Ectodermal cell (in vitro differentiated cells): ENCODE measurements around the gene LNX2.
"Not testable (repeated sequence)": the region's sequence is repeated elsewhere in the genome, so short reads cannot be mapped to it uniquely, and the experiment has no call there.

Source experiments
- H3K27ac ChIP-seq: 2 replicates; pipeline ENCODE4 v1.7.0; 2013; ENCODE audit warnings: mild to moderate bottlenecking, low read depth, low read length; ENCODE audit not compliant: insufficient read depth, poor library complexity, severe bottlenecking
- H3K27me3 ChIP-seq: 2 replicates; pipeline ENCODE4 v1.7.0; 2013; ENCODE audit warnings: mild to moderate bottlenecking, low read length; ENCODE audit not compliant: insufficient read depth, control insufficient read depth, poor library complexity, severe bottlenecking
- H3K36me3 ChIP-seq: one replicate; pipeline ENCODE4 v1.7.0; 2013; ENCODE audit warnings: low read length; ENCODE audit not compliant: control insufficient read depth, insufficient read depth
- H3K4me1 ChIP-seq: one replicate; pipeline ENCODE4 v1.7.0; 2013; ENCODE audit warnings: low read length; ENCODE audit not compliant: control insufficient read depth, insufficient read depth
- H3K4me3 ChIP-seq: 2 replicates; pipeline ENCODE4 v1.7.0; 2013; ENCODE audit warnings: low read depth, low read length, control low read depth; ENCODE audit not compliant: insufficient read depth
- H3K9me3 ChIP-seq: 2 replicates; pipeline ENCODE4 v1.7.0; 2013; ENCODE audit warnings: mild to moderate bottlenecking, low read length, moderate library complexity; ENCODE audit not compliant: control insufficient read depth
- WGBS, 2 experiments: methylation state at CpG; one replicate each; pipeline ENCODE4 v1.1.7; 2013; ENCODE audit warnings: missing lambda C conversion rate in 2 of 2; 5-methylcytosine and 5-hydroxymethylcytosine counted together

The LNX2 gene

GRCh38 chr13:27638001-27638400 is 17.7 kb upstream of the LNX2 start:
- H3K27ac ChIP-seq: no peak overlapping the region
- no peaks in the 10 kb centered on the region for H3K27me3 ChIP-seq
- 79% methylated on average over 1 of the region's 1 CpG; no CpG with 5 or more reads in 1 of the 2 experiments for WGBS, 2 experiments

GRCh38 chr13:27637289-27637626 is 16.9 kb upstream of the LNX2 start:
- no peak overlapping the region for H3K27ac ChIP-seq
- H3K36me3 ChIP-seq: no peaks in the 10 kb centered on the region
- no CpG with 5 or more reads among the region's 1 CpG for WGBS, 2 experiments
- H3K4me3 ChIP-seq: no peak overlapping the region
- no peaks in the 10 kb centered on the region for H3K27me3 ChIP-seq
- no peaks in the 10 kb centered on the region for H3K9me3 ChIP-seq
- no peaks in the 10 kb centered on the region for H3K4me1 ChIP-seq

More at GRCh38 chr13:27638001-27638400, 17.7 kb upstream of the LNX2 start:
- Histone ChIP-seq H3K9me3 (no peaks in the 10 kb centered on the region), H3K4me3 (no peak overlapping the region), H3K36me3 (no peaks in the 10 kb centered on the region), H3K4me1 (no peaks in the 10 kb centered on the region)

- Histone ChIP-seq H3K36me3 (peaks cover 3% of the 10 kb centered on the region), H3K9me3 (no peaks in the 10 kb centered on the region), H3K4me3 (no peak overlapping the region), H3K4me1 (no peaks in the 10 kb centered on the region), H3K27me3 (no peaks in the 10 kb centered on the region), H3K27ac (no peak overlapping the region)
- WGBS, 2 experiments: 94 to 97% methylated on average over 4 to 6 of the region's 6 CpGs
Observed at GRCh38 chr13:27636589-27637288, 16.4 kb upstream of the LNX2 start.

GRCh38 chr13:27635266-27635665 is 14.9 kb upstream of the LNX2 start:
- H3K4me3 ChIP-seq: no peak overlapping the region
- 77 to 100% methylated on average over 1 of the region's 1 CpG for WGBS, 2 experiments
- H3K27ac ChIP-seq: no peak overlapping the region
- H3K4me1 ChIP-seq: no peaks in the 10 kb centered on the region
- no peaks in the 10 kb centered on the region for H3K27me3 ChIP-seq
- H3K9me3 ChIP-seq: no peaks in the 10 kb centered on the region
- H3K36me3 ChIP-seq: peaks cover 4% of the 10 kb centered on the region

GRCh38 chr13:27634791-27635190 is 14.5 kb upstream of the LNX2 start:
- Histone ChIP-seq H3K27me3 (no peaks in the 10 kb centered on the region), H3K27ac (no peak overlapping the region), H3K36me3 (peaks cover 4% of the 10 kb centered on the region), H3K4me3 (no peak overlapping the region), H3K9me3 (no peaks in the 10 kb centered on the region), H3K4me1 (no peaks in the 10 kb centered on the region)
- WGBS, 2 experiments: 92 to 97% methylated on average over 3 of the region's 3 CpGs

GRCh38 chr13:27634231-27634630 is 13.9 kb upstream of the LNX2 start:
- no peaks in the 10 kb centered on the region for H3K4me1 ChIP-seq
- H3K9me3 ChIP-seq: no peaks in the 10 kb centered on the region
- H3K27me3 ChIP-seq: no peaks in the 10 kb centered on the region
- H3K36me3 ChIP-seq: peaks cover 4% of the 10 kb centered on the region
- no peak overlapping the region for H3K27ac ChIP-seq
- 93 to 95% methylated on average over 2 of the region's 2 CpGs for WGBS, 2 experiments
- H3K4me3 ChIP-seq: no peak overlapping the region

GRCh38 chr13:27632648-27633047 is 12.3 kb upstream of the LNX2 start:
- Histone ChIP-seq H3K4me1 (no peaks in the 10 kb centered on the region), H3K36me3 (peaks cover 4% of the 10 kb centered on the region), H3K4me3 (no peak overlapping the region), H3K27ac (no peak overlapping the region), H3K27me3 (no peaks in the 10 kb centered on the region), H3K9me3 (no peaks in the 10 kb centered on the region)
- 92 to 93% methylated on average over 1 of the region's 1 CpG for WGBS, 2 experiments

- H3K36me3 ChIP-seq: peaks cover 4% of the 10 kb centered on the region
- H3K4me1 ChIP-seq: no peaks in the 10 kb centered on the region
- no peak overlapping the region for H3K4me3 ChIP-seq
- H3K27me3 ChIP-seq: no peaks in the 10 kb centered on the region
- no peak overlapping the region for H3K27ac ChIP-seq
- H3K9me3 ChIP-seq: no peaks in the 10 kb centered on the region
- WGBS, 2 experiments: 90% methylated on average over 3 to 4 of the region's 4 CpGs
Observed at GRCh38 chr13:27632214-27632613, 11.9 kb upstream of the LNX2 start.

GRCh38 chr13:27631665-27632064 is 11.3 kb upstream of the LNX2 start:
- H3K27ac ChIP-seq: no peak overlapping the region
- no peak overlapping the region for H3K4me3 ChIP-seq
- 66 to 67% methylated on average over 2 of the region's 2 CpGs for WGBS, 2 experiments
- no peaks in the 10 kb centered on the region for H3K4me1 ChIP-seq
- no peaks in the 10 kb centered on the region for H3K27me3 ChIP-seq
- no peaks in the 10 kb centered on the region for H3K9me3 ChIP-seq
- peaks cover 4% of the 10 kb centered on the region for H3K36me3 ChIP-seq

- no peaks in the 10 kb centered on the region for H3K4me1 ChIP-seq
- no peak overlapping the region for H3K27ac ChIP-seq
- H3K9me3 ChIP-seq: no peaks in the 10 kb centered on the region
- no peaks in the 10 kb centered on the region for H3K27me3 ChIP-seq
- H3K4me3 ChIP-seq: no peak overlapping the region
- 98% methylated on average over 4 of the region's 4 CpGs for WGBS, 2 experiments
- H3K36me3 ChIP-seq: peaks cover 4% of the 10 kb centered on the region
Observed at GRCh38 chr13:27631156-27631555, 10.8 kb upstream of the LNX2 start.

GRCh38 chr13:27628766-27629165 is 8.4 kb upstream of the LNX2 start:
- not testable (repeated sequence) for H3K9me3 ChIP-seq, H3K4me3 ChIP-seq, H3K36me3 ChIP-seq, H3K27me3 ChIP-seq, H3K27ac ChIP-seq, H3K4me1 ChIP-seq
- WGBS, 2 experiments: 92 to 96% methylated on average over 4 of the region's 4 CpGs
